Transverse colon (tissue), 4 donors: ENCODE data around the gene DNAJC11.

Source experiments
- CTCF ChIP-seq, 5 experiments: fragments of 200-600 bp in 3 of 5; fragments of 450-650 bp in 2 of 5; sonication (generic) in 3 of 5; IDR thresholded peaks; 1 replicate in 2 of 5; 2 replicates in 3 of 5; pipeline ENCODE4 v1.5.1; 2016 to 2017; ENCODE audit warnings: antibody characterized with exemption in 5 of 5, inconsistent platforms in 3 of 5, mild to moderate bottlenecking in 2 of 5, moderate library complexity in 1 of 5
- EP300 ChIP-seq: sonication (generic); formaldehyde crosslinking; IDR thresholded peaks from one replicate; pipeline ENCODE4 v1.6.1; 2017; ENCODE audit warnings: antibody characterized with exemption, low read depth
- POLR2A ChIP-seq: fragments of 450-650 bp; IDR thresholded peaks from one replicate; pipeline ENCODE4 v1.6.1; 2016; ENCODE audit warnings: antibody characterized with exemption, mild to moderate bottlenecking, moderate library complexity
- POLR2AphosphoS5 ChIP-seq, 3 donors: sonication (generic); formaldehyde crosslinking; IDR thresholded peaks; one replicate each; pipeline ENCODE4 v1.6.1; 2016; ENCODE audit warnings: antibody characterized with exemption in 3 of 3

GRCh38 chr1:6619045-6619444, 82.6 kb downstream of the DNAJC11 start:
- TF ChIP-seq POLR2A (no peak), POLR2AphosphoS5 (IDR thresholded peaks at IDR 0.05) (no peak), CTCF (IDR thresholded peaks at IDR 0.05) (no peak), EP300 (no peak)
